GM21825 (cell line): ENCODE results near the gene DPYSL5.

ENCODE experiments used
- ATAC-seq: cut with Tn5 transposase; IDR thresholded peaks from one replicate; pipeline ENCODE4 v1.9.1; 2021; ENCODE audit warnings: mild to moderate bottlenecking, moderate library complexity; ENCODE audit not compliant: unreplicated experiment

The DPYSL5 gene

DNA sequence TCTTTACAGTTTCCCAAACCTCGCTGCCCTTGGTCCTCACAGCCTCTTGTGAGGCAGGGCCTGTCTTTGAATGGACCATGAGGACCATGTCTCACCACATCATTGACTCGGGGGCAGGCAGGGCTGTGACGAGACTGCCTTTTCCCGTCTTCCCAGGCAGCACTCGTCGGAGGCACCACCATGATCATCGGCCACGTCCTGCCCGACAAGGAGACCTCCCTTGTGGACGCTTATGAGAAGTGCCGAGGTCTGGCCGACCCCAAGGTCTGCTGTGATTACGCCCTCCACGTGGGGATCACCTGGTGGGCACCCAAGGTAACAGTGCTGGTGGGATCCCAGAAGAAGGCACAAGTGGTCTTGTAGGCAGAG, 76.8 kb downstream of the DPYSL5 start:
- ATAC-seq, result no peak

DNA sequence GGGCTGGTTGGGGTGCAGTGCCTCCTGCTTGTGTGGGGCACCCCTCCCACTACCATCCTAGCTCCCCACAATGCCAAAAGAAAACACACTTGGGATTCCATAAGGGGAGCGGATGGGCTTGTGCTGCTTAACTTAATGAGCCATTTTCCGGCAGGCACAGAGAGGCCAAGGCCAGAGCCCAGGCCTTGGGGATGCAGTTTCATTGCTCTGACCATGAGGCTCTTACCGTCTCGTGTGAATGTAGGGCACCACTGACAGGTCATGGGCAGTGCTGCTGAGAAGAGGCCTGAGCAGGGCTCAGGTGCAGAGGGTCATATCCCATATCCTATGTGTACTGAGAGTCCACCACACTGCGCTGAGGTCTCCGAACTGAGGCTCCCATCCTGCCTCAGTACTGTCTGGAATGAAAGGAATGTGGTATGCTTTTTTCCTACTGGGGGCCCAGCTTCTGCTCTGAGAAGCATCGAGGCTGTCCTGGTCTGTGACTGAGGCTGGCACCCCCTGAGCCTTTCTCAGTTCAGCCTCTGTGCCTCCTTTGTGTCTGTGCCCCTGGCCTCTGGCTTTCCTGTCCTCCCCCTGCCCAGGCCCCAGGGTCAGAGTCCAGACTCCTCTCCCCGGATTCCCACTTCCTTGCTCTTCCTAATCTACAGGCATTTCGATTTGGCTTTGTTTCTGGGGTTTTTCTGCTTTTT, 77.3 kb downstream of the DPYSL5 start:
- ATAC-seq, result no peak

DNA sequence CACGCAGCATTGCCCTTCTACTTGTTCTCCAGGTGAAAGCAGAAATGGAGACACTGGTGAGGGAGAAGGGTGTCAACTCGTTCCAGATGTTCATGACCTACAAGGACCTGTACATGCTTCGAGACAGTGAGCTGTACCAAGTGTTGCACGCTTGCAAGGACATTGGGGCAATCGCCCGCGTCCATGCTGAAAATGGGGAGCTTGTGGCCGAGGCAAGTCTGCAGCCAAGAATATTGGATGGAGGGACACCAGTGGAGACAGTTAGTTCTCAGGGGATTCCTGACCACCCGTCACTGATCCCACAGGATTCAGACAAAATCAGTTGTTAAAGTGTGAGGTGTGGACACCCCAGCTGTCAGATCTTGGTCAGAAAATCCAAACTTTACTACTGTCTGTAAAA, 79.3 kb downstream of the DPYSL5 start:
- no peak for ATAC-seq

DNA sequence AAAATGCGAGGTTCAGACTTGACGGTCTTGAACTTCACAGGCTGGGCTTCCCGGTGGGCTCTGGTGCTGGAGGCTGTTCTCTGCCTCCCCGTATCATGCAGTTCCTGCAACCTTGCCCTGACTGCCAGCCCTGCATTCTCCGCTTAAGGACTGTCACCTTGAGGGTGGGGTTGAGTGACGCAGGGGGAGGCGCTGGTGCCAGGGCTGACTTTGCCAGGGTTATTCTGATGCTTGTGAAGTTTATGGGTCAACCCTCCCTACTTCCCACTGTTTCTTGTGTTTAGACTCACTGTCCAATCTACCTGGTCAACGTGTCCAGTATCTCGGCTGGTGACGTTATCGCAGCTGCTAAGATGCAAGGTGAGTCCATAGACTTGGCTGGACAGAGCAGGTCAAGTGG, 85.0 kb downstream of the DPYSL5 start:
- ATAC-seq, result no peak

DNA sequence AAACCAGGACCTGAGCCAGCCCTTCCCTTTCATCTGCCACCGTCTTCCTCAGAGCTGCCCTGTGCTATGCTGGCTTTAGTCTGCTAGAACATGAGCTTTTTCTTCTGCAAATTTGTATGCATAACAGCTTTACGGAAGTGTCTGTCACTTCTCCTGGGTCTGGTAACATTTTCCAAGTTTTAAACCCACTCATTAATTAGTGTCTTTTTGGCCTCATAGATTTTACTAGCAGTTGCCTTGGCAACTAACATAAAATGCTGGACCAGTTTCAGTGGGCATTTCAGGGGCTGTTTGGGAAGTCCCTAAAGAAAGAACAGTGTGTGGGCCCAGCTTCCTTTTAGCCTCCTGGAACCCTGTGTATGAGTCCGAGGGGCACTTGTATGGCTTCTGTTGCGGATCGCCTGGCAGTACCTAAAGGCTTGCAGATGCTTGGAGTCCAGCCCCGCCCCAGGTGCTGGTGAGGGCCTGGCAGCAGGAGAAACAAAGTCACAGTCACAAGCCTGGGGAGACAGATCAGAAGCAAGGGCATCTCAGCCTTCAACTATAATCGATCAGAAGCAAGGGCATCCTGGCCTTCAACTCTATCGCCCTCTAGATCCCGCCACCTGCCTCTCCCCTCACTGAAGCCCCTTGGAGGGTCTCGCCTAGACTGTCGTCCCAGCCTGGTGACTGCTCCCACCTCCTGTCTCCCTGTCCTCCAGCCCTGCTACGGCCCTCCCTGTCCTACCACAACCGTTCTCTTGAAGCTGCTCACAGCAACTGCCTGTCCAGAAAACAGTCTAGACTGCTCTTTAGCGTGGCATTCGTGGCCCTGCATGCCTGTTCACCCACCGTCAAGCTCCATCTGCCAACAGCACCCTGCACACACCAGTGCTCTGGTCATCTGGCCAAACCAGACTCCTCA, 85.8 kb downstream of the DPYSL5 start:
- no peak for ATAC-seq

DNA sequence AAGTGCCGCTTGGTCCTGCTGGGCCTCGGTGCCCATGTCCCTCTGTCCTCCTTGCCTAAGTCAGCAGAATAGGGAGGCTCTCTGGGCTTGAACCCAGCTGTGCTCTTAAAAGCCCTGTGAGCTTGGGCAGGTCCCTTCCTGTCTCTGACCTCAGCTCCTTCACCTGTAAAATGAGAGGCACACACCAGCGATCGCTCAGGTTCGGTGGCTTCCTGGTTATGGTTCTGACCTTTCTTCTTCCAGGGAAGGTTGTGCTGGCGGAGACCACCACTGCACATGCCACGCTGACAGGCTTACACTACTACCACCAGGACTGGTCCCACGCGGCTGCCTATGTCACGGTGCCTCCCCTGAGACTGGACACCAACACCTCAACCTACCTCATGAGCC, 86.4 kb downstream of the DPYSL5 start:
- no peak for ATAC-seq

DNA sequence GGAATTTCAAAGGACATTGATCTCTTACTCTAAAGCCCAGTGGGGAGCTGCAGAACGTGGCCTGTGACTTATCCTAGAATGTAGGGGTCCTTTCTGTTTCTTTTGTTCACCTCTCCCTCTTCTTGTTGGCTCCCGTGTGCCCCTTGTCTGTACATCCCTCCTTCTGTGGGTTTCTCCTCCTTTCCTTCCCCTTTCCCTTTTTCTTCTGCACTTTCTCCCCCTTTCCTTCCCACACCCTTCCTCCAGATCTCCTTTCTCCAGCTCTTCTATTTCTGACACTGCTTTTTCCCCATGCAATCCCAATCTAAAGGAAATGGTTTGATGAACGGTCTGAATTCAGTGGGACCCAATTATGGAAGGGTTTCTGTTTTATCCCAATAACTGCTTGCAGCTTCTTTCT, 87.1 kb downstream of the DPYSL5 start:
- no peak for ATAC-seq

DNA sequence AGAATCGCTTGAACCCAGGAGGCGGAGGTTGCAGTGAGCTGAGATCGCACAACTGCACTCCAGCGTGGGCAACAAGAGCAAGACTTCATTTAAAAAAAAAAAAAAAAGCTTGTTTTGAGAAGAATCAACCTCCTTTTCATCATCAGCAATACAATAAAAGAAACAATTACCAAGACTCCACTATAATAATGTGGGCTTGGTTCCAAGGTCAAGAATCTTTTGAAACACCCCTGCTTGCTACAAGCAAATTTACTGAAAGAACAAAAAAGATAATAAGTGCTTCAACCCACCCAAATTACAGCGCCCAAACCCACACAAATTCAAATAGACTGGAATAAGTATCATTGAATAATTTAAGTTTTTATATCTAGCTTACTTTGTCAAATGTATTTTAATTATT, 88.9 kb downstream of the DPYSL5 start:
- ATAC-seq, result no peak

DNA sequence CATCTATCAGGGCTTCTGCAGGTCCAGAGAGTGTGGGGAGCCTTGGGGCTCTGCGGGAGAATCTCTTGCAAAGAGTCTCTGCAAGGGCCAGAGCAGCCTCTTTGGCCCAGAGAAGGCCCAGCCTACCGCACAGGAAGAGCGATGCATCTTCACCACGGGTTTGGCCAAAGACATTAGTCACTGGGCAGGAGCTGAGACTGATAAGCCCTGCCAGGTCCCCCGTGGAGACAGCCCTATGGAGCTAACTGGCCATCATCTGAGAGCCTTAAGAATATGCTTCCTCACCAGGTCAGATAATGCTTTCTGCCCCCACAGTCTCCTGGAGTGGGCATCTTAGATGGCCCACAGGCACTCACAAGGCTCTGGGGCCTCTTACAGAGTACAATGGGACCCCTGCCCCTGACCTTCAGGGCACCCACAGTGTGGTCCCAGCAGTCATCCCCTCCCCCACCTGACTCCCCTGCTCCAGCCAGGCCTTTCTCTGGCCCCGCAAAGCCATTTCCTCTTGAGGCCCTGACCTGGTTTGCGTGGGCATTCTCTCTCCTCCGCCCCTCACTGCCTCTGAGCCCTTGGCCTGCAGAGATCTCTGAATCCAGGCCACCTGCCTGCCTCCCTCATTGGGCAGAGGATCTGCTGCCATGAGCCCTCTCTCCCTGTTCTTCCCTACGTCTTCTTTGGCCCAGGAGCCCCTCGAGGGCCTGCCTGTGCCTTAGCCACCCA, 90.6 kb downstream of the DPYSL5 start:
- no peak for ATAC-seq

DNA sequence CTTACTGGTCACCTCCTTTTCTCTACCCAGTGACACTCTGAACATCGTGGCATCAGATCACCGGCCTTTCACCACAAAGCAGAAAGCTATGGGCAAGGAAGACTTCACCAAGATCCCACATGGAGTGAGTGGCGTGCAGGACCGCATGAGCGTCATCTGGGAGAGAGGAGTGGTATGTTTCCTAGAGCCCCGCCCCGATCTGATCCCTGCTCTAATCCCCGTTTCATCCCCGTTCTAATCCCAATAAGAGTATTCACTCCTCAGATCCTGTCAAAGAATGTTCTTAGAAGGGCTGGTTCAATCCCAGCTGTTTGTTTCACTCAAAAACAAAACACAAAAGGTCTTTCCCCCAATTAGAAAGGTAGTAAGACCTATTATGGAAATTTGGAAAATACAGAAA, 92.1 kb downstream of the DPYSL5 start:
- no peak for ATAC-seq

DNA sequence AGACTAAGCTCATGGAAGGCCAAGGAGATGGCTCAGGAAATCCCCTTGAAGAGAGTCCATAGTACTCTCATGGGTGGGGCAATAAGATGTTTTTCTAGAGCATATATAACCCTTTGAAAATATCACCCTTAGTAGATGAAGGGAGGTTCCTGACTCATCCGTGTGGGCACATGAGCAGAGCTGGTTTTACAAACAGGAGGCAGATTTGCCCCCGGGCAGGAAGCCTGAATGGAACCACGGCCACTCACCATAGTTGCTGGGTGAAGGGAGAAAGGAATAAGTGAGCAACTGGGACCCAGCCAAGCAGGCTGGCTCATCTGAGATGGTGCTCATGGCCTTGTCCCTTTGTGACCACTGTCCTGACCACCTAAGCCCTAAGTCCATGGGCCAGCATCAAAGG, 93.6 kb downstream of the DPYSL5 start:
- no peak for ATAC-seq

DNA sequence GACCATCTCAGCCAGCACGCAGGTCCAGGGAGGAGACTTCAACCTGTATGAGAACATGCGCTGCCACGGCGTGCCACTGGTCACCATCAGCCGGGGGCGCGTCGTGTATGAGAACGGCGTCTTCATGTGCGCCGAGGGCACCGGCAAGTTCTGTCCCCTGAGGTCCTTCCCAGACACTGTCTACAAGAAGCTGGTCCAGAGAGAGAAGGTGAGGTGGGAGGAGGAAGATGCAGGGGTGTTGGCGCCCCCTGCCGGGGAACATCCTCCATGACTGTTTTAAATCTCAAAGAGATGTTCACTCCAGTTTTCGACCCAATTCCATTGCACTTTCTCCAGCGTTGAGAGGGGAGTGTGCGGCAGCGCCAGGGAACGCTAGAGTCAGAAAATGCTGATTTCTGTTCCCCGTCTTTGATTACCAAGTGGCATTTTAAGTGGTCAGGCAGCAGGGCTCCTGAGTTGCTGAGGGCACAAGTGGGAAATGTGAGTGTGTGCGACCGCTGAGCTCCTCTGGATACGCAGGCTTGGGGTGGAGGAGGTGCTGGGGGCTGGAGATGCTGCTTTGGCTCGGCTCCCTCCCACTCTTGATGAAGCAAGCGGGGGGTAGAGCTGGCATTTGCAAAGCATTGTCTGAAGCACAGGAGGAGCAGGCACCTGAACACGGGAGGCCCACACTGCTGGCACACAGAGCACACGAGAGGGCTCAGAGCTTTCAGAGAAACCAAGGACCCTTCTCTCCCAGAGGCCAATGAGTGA, 94.8 kb downstream of the DPYSL5 start:
- no peak for ATAC-seq

DNA sequence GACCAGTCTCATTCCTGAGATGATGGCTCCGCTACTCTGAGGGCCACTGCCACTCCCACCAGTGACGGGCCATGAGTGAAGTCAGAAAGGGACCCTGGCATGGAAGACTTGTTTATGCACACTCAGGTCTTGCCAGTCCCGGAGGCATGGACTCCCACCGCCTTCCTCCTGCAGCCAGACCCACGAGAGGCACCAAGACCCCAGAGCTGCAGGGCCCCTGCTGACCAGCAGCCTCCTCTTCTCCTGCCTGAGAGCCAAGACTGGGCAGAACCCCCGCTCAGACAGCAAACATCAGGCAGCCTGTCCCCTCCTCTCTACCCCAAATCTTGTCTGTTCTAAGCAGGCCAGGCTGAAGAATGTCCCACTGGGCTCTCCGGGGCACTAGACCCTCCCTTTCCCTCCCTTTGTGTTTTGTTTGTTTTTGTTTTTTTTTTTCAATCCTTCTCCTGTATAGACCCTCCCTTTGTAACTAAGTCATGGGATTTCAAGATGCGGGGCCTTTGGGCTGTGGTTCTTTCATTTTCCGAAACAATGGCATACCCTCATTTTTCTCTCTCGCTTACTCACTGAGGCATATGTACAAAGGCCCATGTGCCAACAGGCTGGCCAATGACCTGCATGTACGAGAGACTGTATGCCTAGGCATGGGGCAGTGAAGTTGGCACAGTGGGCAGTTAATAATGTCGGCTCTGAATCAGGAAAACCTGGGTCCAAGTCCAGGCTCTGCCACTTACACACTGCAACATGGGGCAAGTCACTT, 98.2 kb downstream of the DPYSL5 start:
- ATAC-seq, result no peak

DNA sequence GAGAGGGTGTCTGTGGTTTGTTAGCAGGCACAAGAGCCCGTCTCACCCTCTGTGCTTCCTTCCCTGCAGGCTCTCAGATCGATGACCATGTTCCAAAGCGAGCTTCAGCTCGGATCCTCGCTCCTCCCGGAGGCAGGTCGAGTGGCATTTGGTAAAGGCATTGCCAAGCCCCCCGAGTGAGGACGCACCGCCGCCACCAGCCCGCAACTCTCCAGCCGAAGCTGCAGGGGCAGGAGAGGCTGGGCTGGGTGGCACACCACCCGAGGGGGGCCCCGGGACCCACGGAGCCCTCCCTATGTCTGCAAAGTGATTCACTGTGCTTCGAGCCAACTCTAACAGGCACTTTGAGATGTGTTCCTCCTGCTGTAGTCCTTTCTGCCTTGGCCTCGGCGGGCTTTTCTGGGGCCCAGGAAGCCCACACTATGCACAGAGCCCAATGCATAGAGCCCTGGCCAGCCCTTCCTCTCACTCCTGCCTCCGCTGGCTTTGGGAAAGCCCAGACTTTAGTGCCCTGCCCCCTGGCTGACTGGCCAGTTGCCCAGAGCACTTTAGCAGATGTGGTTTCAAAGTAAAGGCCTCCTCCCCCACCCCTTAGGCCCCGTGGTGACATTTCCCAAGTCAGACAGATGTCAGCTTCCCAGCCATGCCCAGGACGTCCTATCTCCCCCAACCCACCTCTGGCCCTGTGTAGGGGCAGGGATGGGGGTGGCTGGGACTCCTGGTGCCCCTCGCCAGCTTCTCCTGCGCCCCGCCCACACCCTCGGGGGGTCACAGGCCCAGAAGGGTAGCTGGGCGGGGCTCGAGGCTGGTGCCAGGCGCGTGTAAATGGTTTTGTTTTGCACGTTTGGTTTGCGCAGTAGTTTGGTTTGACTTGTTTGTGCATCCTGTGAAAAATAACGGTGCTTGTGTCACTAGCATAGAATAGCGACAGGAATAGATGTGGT, 99.2 kb downstream of the DPYSL5 start:
- no peak for ATAC-seq

DNA sequence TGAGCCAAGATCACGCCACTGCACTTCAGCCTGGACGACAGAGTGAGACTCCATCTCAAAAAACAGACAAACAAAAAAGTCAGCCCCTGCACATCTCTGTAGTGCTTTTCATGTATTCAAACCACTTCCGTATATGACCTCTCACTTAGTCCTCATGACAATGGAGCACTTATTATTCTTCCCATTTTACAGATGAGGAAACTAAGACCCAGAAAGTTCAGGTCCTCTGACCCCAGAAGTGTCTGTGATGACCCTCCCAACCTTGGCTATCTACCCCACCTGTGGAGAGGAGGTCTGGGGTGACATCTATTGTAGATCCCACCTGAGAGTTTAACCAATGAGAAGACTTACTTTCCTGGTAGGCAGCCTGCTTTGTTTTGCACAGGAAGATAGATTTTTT, 100.9 kb downstream of the DPYSL5 start:
- ATAC-seq, result no peak

DNA sequence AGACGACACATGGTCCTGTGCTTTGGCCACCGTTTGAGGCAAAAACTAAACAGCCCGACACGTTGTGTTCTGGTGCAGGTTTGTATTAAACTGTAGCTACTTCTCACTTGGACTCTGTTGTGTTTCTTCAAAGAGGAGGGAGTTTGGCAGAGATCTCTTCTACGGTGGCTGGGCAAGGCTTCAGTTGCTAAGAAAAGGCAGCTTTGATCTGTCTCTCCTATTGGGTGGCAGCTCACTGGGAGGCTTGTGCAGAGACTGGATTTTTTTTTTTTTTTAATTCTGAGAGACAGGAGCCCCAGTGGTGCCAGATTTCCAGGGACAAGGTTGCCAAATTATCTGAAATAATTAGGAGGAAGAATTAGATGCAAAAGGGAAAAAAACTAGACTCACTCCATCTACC, 102.3 kb downstream of the DPYSL5 start:
- ATAC-seq, result no peak

DNA sequence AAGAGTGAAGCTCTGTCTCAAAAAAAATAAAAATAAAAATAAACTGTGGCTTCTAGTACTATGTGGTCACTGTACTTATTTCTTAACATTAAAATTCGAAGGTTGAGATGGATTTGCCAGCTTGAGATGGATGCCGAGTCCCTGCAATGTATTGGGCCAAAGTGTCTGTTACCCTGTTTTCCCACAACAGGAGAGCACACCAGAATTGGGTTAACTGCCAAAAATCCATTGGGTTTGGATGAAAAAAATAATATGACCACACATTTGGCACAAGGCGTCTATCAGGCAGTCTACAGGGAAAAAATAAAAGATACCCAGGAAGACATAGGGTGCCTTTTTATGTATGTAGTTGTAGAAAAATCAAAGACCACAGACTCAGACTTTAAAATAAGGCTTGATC, 103.3 kb downstream of the DPYSL5 start:
- no peak for ATAC-seq

DNA sequence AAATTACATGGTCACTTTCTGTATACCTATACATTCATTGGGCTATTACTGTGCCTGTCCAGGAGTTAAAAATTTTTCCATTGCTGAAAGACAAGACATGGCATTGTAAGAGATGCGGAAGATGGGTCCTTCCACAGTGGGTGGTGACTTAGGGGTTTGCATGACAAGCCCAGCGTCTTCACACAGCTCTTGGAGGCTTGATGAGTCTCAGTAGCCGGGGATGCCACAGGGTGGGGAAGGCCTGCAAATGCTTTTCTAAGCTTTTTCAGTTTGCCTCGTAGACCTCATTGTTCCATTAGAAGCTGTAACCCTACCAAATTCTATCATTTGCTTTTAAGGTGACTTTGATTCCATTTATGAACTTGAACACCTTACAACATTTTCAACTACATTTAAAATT, 104.4 kb downstream of the DPYSL5 start:
- ATAC-seq, result no peak

DNA sequence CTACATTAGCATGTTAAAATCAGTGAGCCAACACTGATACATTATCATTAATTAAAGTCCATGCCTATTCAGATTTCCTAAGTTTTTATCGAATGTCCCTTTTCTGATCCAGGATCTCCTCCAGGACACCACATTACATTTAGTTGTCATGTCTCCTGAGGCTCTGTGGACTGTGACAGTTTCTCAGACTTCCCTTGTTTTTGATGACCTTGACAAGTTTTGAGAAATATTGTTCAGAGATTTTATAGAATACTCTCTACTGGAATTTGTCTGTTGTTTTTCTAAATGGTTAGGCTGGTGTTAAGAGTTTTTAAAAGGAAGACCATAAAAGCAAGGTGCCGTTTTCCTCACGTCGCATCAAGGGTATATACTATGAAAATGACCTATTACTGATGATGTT, 106.2 kb downstream of the DPYSL5 start:
- ATAC-seq, result no peak
